Sigmoid colon (tissue), 4 donors: ENCODE measurements around the gene DSCAML1.

ENCODE experiments used
- CTCF ChIP-seq, 4 experiments: fragments of 450-650 bp in 3 of 4; fragments of 200-600 bp in 1 of 4; IDR thresholded peaks; one replicate each; pipeline ENCODE4 v1.5.1; 2016 to 2019; ENCODE audit warnings: antibody characterized with exemption in 4 of 4, mild to moderate bottlenecking in 3 of 4, moderate library complexity in 2 of 4
- POLR2A ChIP-seq, 2 donors: fragments of 450-650 bp; IDR thresholded peaks; one replicate each; pipeline ENCODE4 v1.6.1; 2016; ENCODE audit warnings: antibody characterized with exemption in 2 of 2, mild to moderate bottlenecking in 2 of 2, moderate library complexity in 2 of 2
- POLR2AphosphoS5 ChIP-seq, 4 donors: sonication (generic); formaldehyde crosslinking; IDR thresholded peaks; one replicate each; pipeline ENCODE4 v1.6.1; 2017; ENCODE audit warnings: antibody characterized with exemption in 4 of 4

- TF ChIP-seq CTCF (IDR thresholded peaks at IDR 0.05) (no peak), POLR2AphosphoS5 (IDR thresholded peaks at IDR 0.05) (no peak), POLR2A (IDR thresholded peaks at IDR 0.05) (no peak)
Observed at GRCh38 chr11:117754030-117754429, 43.0 kb downstream of the DSCAML1 start.
